ENCODE results near the gene SLC22A1. TPM values are rescaled to one million over a fixed set of nuclear protein-coding genes. Genes with fewer than 3 reads are reported as not detected.

Gene SLC22A1
- total and polyA plus RNA-seq, 2 of the 8 experiments (the other 6 are each of a cell fraction or from before 2014, with no cell fraction given) = 0.12 to 0.45 TPM

GRCh38 chr6:160128879-160129516, 7.4 kb downstream of the SLC22A1 start (continued):
- TF ChIP-seq POLR2AphosphoS5 (IDR thresholded peaks at IDR 0.05; ENCODE audit: low read depth, low read length) (no peak), SP2 (IDR thresholded peaks at IDR 0.05; ENCODE audit: low read length) (no peak)
